MM.1S (cell line): Measurements from ENCODE around the gene TMEM229B.

ENCODE experiments used
- EZH2phosphoT487 ChIP-seq: fragments of 300-600 bp; sonication (generic); IDR thresholded peaks from 2 replicates; pipeline ENCODE4 v1.6.1; 2018; ENCODE audit warnings: antibody characterized with exemption, low read length
- TF ChIP-seq, protein P1 (sequence below): fragments of 300-600 bp; sonication (generic); IDR thresholded peaks from 2 replicates; pipeline ENCODE4 v1.5.1; 2016; ENCODE audit warnings: antibody characterized with exemption, low read length, mixed read lengths

DNA sequence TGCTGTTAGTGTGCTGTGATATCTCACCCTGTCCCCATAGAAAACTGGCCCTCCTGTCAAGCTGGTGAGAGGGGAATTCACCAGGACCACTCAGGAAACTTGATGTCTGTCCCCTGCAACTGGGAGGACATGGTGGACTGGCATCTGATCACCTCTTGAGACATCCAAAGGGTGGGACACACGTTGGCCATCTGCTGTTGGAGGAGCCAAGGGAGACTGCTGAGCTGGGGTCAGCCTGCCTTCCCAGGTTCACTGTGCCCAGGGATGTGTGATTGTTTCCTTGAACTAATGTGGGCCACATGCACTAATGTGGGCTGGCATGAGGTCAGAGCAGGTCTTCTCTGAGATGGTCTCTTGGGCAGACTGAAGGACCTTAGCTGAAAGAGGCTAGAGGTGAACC is 16.7 kb upstream of the TMEM229B start:
- TF ChIP-seq, protein P1, sequence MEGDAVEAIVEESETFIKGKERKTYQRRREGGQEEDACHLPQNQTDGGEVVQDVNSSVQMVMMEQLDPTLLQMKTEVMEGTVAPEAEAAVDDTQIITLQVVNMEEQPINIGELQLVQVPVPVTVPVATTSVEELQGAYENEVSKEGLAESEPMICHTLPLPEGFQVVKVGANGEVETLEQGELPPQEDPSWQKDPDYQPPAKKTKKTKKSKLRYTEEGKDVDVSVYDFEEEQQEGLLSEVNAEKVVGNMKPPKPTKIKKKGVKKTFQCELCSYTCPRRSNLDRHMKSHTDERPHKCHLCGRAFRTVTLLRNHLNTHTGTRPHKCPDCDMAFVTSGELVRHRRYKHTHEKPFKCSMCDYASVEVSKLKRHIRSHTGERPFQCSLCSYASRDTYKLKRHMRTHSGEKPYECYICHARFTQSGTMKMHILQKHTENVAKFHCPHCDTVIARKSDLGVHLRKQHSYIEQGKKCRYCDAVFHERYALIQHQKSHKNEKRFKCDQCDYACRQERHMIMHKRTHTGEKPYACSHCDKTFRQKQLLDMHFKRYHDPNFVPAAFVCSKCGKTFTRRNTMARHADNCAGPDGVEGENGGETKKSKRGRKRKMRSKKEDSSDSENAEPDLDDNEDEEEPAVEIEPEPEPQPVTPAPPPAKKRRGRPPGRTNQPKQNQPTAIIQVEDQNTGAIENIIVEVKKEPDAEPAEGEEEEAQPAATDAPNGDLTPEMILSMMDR = no peak
- TF ChIP-seq EZH2phosphoT487 = no peak
